ENCODE data around the gene SMPX.

DNA sequence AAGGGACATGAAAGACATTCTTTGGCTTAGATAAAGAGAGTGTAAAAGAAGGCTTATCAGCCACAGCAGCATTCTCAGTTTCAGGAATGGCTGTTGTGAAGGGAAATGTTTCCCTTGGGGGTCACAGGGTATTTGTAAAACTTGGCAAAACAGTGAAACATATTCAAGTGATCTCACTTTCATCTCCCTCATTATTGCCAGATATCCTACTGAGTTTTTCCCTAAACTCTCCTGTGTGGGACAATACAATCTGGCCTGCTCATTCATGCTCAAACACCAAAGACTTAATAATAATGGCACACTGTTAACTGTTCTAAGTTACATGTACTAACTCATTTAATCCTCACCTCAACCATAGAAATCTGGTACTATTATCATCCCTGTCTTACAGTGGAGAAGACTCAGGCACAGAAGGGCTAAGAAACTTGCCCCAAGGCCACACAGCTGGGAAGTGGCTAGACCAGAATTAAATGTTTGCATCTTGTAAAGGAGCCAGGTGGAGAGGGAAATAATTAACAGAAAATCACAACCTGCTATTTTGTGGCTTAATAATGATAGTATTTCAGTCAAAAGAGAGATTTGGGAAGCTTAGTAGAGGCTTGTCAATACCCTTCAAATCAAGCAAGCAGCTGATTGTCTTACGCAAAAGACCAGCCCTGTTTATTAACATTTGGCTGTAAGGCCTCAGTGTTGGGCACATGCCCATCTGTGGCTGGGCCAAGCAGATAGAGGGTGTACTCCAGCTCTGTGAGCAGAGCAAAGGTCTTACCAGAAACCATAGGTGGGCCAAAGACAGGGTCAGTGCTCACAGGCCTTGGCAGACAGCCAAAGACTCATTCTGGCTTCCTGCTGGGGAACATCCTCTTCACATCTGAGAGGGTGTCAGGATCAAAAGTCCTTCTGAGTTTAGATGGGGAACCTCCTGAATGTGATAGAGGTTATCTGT lies 17.3 kb downstream of the SMPX start:
- TF ChIP-seq, protein P1, sequence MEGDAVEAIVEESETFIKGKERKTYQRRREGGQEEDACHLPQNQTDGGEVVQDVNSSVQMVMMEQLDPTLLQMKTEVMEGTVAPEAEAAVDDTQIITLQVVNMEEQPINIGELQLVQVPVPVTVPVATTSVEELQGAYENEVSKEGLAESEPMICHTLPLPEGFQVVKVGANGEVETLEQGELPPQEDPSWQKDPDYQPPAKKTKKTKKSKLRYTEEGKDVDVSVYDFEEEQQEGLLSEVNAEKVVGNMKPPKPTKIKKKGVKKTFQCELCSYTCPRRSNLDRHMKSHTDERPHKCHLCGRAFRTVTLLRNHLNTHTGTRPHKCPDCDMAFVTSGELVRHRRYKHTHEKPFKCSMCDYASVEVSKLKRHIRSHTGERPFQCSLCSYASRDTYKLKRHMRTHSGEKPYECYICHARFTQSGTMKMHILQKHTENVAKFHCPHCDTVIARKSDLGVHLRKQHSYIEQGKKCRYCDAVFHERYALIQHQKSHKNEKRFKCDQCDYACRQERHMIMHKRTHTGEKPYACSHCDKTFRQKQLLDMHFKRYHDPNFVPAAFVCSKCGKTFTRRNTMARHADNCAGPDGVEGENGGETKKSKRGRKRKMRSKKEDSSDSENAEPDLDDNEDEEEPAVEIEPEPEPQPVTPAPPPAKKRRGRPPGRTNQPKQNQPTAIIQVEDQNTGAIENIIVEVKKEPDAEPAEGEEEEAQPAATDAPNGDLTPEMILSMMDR (IDR thresholded peaks at IDR 0.05; ENCODE audit: low read length), result no peak
- no peak for TF ChIP-seq EZH2 (IDR thresholded peaks at IDR 0.05; ENCODE audit: borderline replicate concordance, low read length)

Data from OCI-LY1 (cell line).